T-helper 2 cell (primary cell): Measurements from ENCODE around the gene AJAP1.

ENCODE experiments used
- DNase-seq, 5 experiments: peaks; one replicate each; pipeline versions ENCODE4 v3.0.0 to v3.0.0-alpha.2; 2012 to 2022

Gene AJAP1

GRCh38 chr1:4703646-4704045, 49.2 kb downstream of the AJAP1 start:
- no peak for DNase-seq

GRCh38 chr1:4708840-4709507, 54.6 kb downstream of the AJAP1 start:
- no peak for DNase-seq

- DNase-seq, result no peak
Measured at GRCh38 chr1:4709641-4710040, 55.2 kb downstream of the AJAP1 start.

DNA sequence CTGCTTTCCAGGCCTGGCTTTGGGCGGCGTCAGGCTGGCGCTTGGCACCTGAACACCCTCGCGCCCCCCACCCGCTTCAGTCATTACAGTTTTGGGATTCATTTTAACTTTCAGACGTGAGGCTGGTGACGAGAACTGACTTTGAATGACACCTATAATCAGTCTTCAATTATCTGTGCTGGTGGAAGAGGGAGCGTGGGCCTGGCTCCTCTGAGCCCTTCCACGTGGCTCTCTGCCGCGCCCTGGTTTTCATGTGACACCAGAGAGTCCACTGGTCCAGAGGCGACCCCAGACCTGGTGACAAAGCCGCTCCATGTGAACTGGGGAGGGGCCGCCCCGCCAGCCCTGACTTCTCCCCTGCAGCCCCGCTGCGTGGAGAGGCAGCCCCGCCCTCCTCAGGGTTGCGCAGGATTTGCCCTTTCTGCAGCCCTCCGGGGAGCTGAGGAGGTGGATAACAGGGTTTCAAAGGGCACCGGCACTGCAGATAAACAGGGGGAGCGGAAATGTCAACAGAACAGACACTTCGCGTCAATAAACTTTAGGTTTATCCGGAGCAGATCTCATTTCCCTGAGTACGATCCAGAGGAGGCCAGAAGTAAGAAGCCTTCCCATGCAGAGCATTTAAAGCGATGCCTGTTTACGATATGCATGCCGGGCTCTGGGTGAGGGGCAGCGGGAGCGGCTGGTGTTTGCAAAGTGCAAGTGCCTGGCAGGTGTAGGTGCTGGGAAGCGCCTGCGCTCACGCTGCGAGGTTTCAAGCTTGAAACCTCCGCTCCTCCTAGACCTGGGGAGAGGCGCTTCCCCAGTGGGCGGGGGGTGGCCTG, 56.4 kb downstream of the AJAP1 start:
- no peak for DNase-seq

DNA sequence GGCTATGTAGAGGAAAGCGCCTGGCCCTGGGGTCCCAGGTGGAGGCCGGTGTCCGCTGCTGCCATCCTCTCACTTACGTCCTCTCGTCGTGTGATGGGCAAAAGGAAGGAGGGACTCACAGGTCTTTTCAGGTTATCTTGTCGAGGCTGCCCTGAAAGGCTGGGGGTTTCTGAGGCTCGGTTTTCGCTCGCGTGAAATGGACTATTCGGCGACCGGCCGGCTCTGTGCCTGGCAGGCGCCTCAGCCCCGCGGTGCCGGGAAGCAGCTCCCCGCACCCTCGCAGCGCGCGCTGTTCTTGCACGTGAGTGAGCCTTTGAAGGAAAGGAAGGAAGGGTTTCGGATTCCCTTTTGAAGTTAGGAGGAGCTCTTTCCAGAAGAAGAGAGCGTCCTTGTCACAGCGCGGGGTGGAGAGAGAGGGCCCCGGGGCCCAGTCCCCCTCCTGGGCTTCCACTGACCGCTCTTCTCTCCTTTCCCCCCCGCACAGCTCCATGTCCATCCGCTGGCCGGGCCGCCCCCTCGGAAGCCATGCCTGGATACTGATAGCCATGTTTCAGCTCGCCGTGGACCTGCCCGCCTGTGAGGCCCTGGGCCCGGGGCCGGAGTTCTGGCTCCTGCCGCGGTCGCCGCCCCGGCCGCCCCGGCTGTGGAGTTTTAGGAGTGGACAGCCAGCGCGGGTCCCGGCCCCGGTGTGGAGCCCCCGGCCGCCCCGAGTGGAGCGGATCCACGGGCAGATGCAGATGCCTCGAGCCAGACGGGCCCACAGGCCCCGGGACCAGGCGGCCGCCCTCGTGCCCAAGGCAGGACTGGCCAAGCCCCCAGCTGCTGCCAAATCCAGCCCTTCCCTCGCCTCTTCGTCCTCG, 57.2 kb downstream of the AJAP1 start:
- no peak for DNase-seq

GRCh38 chr1:4713669-4714068, 59.3 kb downstream of the AJAP1 start:
- DNase-seq, result no peak

- no peak for DNase-seq
Measured at GRCh38 chr1:4716406-4716805, 62.0 kb downstream of the AJAP1 start.

DNA sequence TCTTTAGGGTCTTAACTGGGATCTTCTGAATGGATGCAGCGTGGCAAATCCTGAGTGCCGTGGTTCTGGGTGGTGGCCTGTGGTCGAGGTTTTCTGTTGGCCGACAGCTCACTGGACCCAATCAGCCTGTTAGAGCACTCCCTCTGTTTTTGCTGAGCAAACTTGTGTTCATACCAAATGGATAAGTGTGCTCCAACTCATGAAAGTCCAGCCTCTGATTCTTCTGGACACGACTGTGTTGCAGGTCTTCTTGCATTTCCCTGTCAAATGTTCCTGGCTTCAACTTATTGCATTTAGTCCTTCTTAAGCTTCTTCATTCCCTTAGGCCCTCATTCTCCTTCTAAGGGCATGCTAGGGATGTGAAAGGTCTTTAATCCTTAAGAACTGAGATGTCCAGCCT, 63.7 kb downstream of the AJAP1 start:
- no peak for DNase-seq

GRCh38 chr1:4723106-4723505, 68.7 kb downstream of the AJAP1 start:
- no peak for DNase-seq

- DNase-seq, result no peak
Measured at GRCh38 chr1:4724001-4724400, 69.6 kb downstream of the AJAP1 start.

DNA sequence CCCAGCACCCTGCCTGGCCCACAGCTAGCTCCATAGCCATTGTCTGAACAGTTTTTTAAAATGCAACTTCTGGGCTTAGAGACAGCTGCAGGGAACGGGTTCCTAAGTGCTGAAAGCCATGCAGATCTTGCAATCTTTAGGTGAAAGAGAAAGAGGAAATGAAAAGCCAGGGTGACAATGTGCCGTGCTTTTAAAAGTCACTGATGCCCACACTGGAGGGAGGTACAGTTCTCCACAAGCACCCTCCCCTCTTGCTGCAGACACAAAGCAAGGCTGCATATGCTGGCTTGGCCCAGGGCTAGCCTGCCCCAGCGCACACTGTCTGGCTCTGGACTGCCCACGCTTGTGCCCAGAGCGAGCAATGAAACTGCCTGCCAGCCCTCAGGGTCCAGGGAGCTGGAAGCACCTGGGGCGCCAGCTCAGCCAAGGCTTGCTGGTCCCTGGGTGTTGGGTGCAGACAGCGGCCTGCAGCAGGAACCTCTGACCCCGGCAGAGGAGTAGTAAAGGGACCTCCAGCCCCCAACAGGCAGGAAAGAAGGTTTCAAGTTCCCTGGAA, 70.4 kb downstream of the AJAP1 start:
- DNase-seq, result no peak

- no peak for DNase-seq
Measured at GRCh38 chr1:4725416-4725815, 71.0 kb downstream of the AJAP1 start.

GRCh38 chr1:4726620-4727341, 72.4 kb downstream of the AJAP1 start:
- DNase-seq, result no peak

GRCh38 chr1:4728319-4729089, 74.1 kb downstream of the AJAP1 start:
- DNase-seq, result no peak

GRCh38 chr1:4729090-4729471, 74.7 kb downstream of the AJAP1 start:
- DNase-seq, result no peak

DNA sequence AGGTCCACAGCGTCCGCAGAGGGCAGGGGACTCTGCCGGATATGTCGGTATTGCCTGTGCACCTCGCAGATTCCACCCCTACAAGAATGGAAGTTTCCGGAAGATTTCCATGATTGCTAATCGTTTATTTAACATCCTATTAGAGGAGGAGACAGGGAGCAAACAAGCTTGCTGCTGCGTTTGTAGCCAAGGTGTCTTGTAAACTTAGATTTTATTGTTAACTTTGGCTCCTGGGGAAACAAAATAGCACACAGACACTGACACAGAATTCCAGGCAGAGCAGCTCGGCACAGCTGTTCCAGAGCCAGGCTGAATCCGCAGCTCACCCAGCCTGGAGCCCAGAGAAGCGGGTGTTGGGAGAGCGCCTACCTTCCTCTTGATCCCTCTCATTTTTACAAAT, 75.7 kb downstream of the AJAP1 start:
- no peak for DNase-seq

DNA sequence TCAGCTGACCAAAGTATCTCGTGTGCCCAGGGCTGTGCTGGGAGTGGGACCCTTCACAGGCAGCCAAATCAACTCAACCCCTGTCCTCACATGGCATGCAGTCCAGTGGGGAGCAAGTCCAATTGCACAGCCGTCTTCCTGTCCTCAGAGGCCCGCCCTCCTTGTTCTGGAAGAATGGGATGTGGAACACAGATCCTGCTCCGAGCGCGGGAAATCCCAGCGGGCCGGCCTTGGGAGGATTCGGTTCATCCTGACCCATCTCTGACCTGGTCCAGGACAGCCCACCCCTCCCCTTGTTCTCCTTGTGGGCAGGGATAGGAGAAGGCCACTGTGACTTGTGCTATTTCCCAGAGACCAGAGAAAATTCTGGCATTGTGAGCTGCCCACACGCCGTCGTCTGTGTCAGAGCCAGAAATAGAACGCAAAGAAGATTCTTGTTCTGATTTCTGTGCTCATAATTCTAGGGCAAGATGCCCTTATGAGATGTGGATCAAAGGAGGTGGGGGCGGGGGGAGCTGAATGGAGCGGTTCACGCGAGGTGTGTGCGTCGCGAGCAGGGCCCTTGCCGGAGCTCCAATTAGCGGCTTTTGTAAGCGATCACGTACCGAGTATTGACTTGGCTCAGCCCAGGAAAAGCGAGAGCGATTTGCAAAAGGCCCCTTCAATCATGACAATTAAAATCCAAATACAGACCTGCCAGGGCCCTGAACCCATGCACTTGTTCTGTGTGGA, 79.2 kb downstream of the AJAP1 start:
- DNase-seq, result no peak

DNA sequence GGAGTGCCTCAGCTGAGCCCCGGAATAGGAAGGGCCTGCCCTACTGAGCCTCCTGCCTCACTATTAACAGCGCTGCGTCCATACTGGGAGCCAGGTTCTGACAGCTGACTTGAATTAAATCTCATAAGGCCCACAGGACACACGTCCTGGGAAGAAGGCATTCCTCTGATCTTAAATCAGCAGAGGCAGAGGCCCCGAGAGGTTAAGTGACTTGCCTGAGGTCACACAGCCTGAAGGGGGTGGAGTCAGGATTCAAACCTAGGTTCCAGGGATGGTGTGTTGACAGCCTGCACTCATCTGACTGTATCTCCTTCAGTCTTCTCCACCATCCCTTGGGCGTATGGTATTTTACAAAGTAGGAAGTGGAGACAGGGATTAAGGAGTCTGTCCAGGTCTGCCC, 79.8 kb downstream of the AJAP1 start:
- DNase-seq, result no peak

DNA sequence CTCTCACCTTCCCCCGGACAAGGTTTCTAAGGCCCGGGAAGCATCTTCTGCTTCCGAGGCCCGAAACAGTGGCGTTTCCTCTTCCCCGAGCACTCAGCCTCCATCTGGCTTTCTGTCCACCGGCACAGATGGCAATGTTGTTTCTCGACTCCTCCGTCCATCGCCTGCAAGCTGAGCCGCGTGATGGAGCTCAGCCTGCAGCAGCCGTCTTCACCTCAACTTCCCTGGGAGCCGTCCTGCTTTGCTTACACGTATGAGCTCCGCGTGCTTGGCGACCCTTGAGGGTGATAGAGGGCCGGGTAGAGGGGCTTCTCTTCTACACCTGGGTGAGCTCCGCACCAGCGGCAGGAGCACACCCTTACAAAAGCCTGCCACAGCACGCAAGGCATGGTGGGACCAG, 80.4 kb downstream of the AJAP1 start:
- DNase-seq, result no peak

GRCh38 chr1:4736254-4736653, 81.8 kb downstream of the AJAP1 start:
- no peak for DNase-seq

- no peak for DNase-seq
Measured at GRCh38 chr1:4741876-4742423, 87.5 kb downstream of the AJAP1 start.
